HG02798 (cell line): ENCODE measurements around the gene B3GALT6.
"Not testable (repeated sequence)": the region's sequence is repeated elsewhere in the genome, so short reads cannot be mapped to it uniquely, and the experiment has no call there.

Experiments
- ATAC-seq: cut with Tn5 transposase; IDR thresholded peaks from one replicate; pipeline ENCODE4 v1.9.1; 2021; ENCODE audit warnings: mild to moderate bottlenecking; ENCODE audit not compliant: unreplicated experiment, poor library complexity

Gene B3GALT6

GRCh38 chr1:1232208-1232795 is at the start of gene B3GALT6:
Gene B3GALT6, plus strand, starts transcription at chr1:1232237. Its CDS starts 42 bp downstream, at chr1:1232279.
- ATAC-seq, result no peak

GRCh38 chr1:1182491-1183220 is 49.4 kb upstream of the B3GALT6 start:
- no peak for ATAC-seq

GRCh38 chr1:1183221-1183747 is 48.8 kb upstream of the B3GALT6 start:
- ATAC-seq, result no peak

DNA sequence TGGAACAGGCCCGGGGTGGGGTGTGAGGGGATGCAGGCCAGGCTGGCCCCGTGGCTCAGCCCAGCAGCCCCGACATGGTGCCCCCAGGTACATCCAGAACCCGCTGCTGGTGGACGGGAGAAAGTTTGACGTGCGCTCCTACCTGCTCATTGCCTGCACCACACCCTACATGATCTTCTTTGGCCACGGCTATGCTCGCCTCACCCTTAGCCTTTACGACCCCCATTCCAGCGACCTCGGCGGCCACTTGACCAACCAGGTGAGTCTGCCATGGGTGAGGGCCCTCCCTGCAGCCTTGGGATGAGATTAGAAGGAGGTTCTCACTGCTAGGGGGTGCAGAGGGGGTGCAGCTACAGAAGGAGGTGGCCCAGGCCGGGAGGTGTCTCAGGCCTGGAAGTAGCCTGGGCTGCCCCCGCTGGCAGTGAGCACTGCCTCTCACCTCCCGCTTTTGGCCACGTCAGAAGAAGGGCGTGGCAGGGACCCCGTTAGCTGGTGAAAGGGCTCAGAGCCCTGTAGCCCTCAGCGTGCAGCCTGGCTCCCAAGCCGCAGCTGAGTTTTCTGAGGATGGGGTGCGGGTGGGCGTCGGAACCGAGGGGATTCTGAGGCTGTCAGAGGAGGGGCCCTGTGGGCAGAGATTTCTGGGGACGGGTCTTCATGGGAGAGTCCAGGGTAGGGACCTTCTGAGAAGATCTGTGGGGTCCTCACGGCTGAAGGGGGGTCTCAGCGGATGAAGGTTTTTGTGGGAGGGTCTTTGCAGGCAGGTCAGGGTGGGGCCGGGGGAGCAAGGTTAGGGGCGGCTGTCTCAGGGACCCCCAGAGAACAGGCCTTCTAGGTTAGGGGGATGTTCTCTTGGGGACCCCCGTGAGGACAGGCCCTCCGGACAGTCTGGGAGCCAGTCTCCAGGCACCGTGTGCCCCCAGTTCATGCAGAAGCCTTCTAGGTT is 47.9 kb upstream of the B3GALT6 start:
- no peak for ATAC-seq

GRCh38 chr1:1185101-1185765 is 46.8 kb upstream of the B3GALT6 start:
- no peak for ATAC-seq

- ATAC-seq, result no peak
These were observed 44.1 kb upstream of the B3GALT6 start for GRCh38 chr1:1187938-1188337.

DNA sequence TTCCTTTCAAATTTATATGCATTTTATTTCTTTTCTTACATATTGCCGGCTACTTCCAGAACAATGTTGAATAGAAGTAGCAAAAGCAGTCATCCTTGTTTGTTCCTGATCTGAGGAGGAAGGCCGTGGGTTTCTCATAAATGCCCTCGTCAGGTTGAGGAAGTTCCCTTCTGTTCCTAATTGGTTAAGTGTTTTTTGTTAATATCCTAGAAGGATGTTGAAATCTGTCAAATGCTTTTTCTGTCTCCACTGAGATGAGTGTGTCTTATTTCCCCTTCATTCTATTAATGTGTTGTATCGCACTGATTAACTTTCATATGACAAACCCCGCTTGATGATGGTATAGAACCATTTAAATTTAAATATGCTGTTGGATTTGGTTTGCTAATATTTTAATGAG is 42.9 kb upstream of the B3GALT6 start:
- no peak for ATAC-seq

GRCh38 chr1:1191734-1192133 is 40.3 kb upstream of the B3GALT6 start:
- no peak for ATAC-seq

- ATAC-seq, result no peak
These were observed 37.3 kb upstream of the B3GALT6 start for GRCh38 chr1:1194723-1195122.

- not testable (repeated sequence) for ATAC-seq
These were observed 36.3 kb upstream of the B3GALT6 start for GRCh38 chr1:1195726-1196125.

- ATAC-seq, result no peak
These were observed 35.4 kb upstream of the B3GALT6 start for GRCh38 chr1:1196431-1197187.

DNA sequence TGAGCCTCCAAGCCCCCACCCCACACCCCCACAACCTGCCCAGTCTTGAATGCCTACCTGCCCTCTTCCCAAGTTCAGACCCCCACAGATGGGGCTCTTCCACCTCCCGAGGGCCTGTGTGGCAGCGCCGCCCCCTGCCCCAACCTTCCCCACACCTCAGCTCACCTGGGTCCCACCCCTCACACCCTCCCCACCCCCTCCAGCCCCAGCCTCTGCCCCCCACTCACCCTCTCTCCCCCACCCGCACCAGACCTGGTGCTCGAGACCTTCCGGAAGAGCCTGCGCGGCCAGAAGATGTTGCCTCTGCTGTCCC is 34.9 kb upstream of the B3GALT6 start:
- ATAC-seq, result no peak

GRCh38 chr1:1197551-1198422 is 34.2 kb upstream of the B3GALT6 start:
- no peak for ATAC-seq

DNA sequence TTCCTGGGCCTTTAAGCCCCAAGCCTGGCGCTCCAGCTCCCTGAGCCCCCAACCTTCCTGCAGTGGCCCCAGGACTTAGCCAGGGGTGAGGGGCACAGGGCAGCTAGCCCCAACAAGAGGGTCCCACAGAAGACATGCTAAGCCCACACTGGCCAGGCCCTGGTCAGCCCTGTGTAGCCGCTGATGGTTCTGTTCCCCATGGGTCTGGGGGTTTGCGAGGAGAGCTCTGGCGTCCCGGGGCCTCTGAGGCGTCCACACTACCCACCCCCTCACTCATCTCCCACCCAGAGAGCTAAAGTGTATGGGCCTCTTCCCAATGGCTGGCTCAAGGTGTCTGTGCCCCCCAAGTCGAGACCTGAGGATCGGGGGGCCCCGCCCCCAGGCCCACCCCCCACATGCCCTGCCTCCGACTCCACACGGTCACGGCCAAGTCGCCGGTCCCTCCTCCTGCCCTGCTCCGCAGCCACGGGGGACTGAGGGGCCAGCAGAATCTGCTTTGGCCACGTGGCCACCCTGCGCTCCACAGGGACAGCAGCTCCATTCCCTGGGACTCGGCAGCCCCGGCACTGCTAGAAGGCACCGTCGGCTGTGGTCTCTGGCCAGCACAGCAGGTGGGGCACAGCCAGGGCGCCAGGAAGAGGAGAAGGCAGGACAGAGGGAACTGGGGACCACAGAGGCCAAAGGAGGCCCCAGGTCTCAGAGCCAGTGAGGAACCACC is 33.5 kb upstream of the B3GALT6 start:
- ATAC-seq, result no peak

- ATAC-seq, result no peak
These were observed 32.7 kb upstream of the B3GALT6 start for GRCh38 chr1:1199141-1199960.

GRCh38 chr1:1199961-1200875 is 31.8 kb upstream of the B3GALT6 start:
- no peak for ATAC-seq
